ENCODE results near the gene LRRC18.

Gene LRRC18

DNA sequence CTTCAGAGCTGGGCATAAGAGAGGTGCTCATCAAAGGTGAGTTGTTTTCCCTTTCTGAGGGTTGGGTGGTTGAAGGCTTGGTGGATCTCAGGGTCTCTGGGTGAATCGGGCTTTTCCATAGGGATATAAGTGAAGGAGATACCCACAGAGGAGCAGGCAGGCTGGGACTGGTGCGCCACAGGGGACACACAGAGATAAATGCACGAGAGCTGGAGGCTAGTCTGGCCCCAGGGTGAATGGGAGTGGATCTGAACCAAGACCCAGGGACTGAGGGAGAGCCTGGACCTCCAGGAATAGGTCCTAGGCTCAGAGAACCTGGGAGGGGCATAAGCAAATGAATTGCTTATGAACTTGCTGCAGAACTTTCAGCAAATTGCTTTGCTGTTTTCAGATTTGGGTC, 61.5 kb downstream of the LRRC18 start:
- no peak for DNase-seq

- DNase-seq: no peak
Measured at GRCh38 chr10:48872234-48872633, 67.4 kb downstream of the LRRC18 start.

All from activated naive CD4-positive, alpha-beta T cell treated with anti-CD3 and anti-CD28 coated beads, Interleukin-2, amount 50 U/mL, for 16 hours (primary cell).